ENCODE results near the gene IGSF22.
"Not testable (repeated sequence)": the region's sequence is repeated elsewhere in the genome, so short reads cannot be mapped to it uniquely, and the experiment has no call there.

IGSF22 gene

GRCh38 chr11:18697576-18697975, 28.4 kb downstream of the IGSF22 start:
- TF ChIP-seq CTCF (IDR thresholded peaks at IDR 0.05; ENCODE audit: insufficient read depth, low read length, poor library complexity, severe bottlenecking) = no peak
- Histone ChIP-seq H3K36me3 (ENCODE audit: control insufficient read depth, insufficient read depth, low read length) (no peaks in the 10 kb centered on the region), H3K27me3 (replicated peaks; ENCODE audit: control insufficient read depth, insufficient read depth, low read length) (no peaks in the 10 kb centered on the region; the same call in 1 of the 2 replicates), H3K4me3 (replicated peaks; ENCODE audit: low read depth, low read length) (no peak overlapping the region)
- DNase-seq (ENCODE audit: extremely low read depth, insufficient read length) = no peak

GRCh38 chr11:18696638-18697225, 29.3 kb downstream of the IGSF22 start:
- no peaks in the 10 kb centered on the region; the same call in 1 of the 2 replicates for H3K27me3 ChIP-seq (replicated peaks; ENCODE audit: control insufficient read depth, insufficient read depth, low read length)

GRCh38 chr11:18692941-18693760, 32.8 kb downstream of the IGSF22 start:
- no peak for DNase-seq (ENCODE audit: extremely low read depth, insufficient read length)
- no peak overlapping the region for H3K4me3 ChIP-seq (replicated peaks; ENCODE audit: low read depth, low read length)
- no peaks in the 10 kb centered on the region for H3K36me3 ChIP-seq (ENCODE audit: control insufficient read depth, insufficient read depth, low read length)
- no peak for TF ChIP-seq CTCF (IDR thresholded peaks at IDR 0.05; ENCODE audit: insufficient read depth, low read length, poor library complexity, severe bottlenecking)
- H3K27me3 ChIP-seq (replicated peaks; ENCODE audit: control insufficient read depth, insufficient read depth, low read length) = no peaks in the 10 kb centered on the region

More at GRCh38 chr11:18696638-18697225, 29.3 kb downstream of the IGSF22 start:
- Histone ChIP-seq H3K36me3 (ENCODE audit: control insufficient read depth, insufficient read depth, low read length) (no peaks in the 10 kb centered on the region), H3K4me3 (replicated peaks; ENCODE audit: low read depth, low read length) (no peak overlapping the region)
- no peak for TF ChIP-seq CTCF (IDR thresholded peaks at IDR 0.05; ENCODE audit: insufficient read depth, low read length, poor library complexity, severe bottlenecking)
- DNase-seq (ENCODE audit: extremely low read depth, insufficient read length) = no peak

- H3K4me3 ChIP-seq (replicated peaks; ENCODE audit: low read depth, low read length); DNase-seq (ENCODE audit: extremely low read depth, insufficient read length); H3K27me3 ChIP-seq (replicated peaks; ENCODE audit: control insufficient read depth, insufficient read depth, low read length); H3K36me3 ChIP-seq (ENCODE audit: control insufficient read depth, insufficient read depth, low read length): not testable (repeated sequence)
Measured at GRCh38 chr11:18691467-18692140, 34.4 kb downstream of the IGSF22 start.

GRCh38 chr11:18684267-18684666, 41.7 kb downstream of the IGSF22 start:
- Histone ChIP-seq H3K27me3 (replicated peaks; ENCODE audit: control insufficient read depth, insufficient read depth, low read length) (no peaks in the 10 kb centered on the region), H3K4me3 (replicated peaks; ENCODE audit: low read depth, low read length) (no peak overlapping the region), H3K36me3 (ENCODE audit: control insufficient read depth, insufficient read depth, low read length) (no peaks in the 10 kb centered on the region)
- no peak for DNase-seq (ENCODE audit: extremely low read depth, insufficient read length)
- no peak for TF ChIP-seq CTCF (IDR thresholded peaks at IDR 0.05; ENCODE audit: insufficient read depth, low read length, poor library complexity, severe bottlenecking)

- Histone ChIP-seq H3K36me3 (ENCODE audit: control insufficient read depth, insufficient read depth, low read length) (no peaks in the 10 kb centered on the region), H3K27me3 (replicated peaks; ENCODE audit: control insufficient read depth, insufficient read depth, low read length) (no peaks in the 10 kb centered on the region), H3K4me3 (replicated peaks; ENCODE audit: low read depth, low read length) (no peak overlapping the region)
- DNase-seq (ENCODE audit: extremely low read depth, insufficient read length) = no peak
- TF ChIP-seq CTCF (IDR thresholded peaks at IDR 0.05; ENCODE audit: insufficient read depth, low read length, poor library complexity, severe bottlenecking) = no peak
Measured at GRCh38 chr11:18682466-18682865, 43.5 kb downstream of the IGSF22 start.

GRCh38 chr11:18681949-18682348, 44.0 kb downstream of the IGSF22 start:
- H3K4me3 ChIP-seq (replicated peaks; ENCODE audit: low read depth, low read length); H3K36me3 ChIP-seq (ENCODE audit: control insufficient read depth, insufficient read depth, low read length); DNase-seq (ENCODE audit: extremely low read depth, insufficient read length); H3K27me3 ChIP-seq (replicated peaks; ENCODE audit: control insufficient read depth, insufficient read depth, low read length): not testable (repeated sequence)

Measured in GM06990 (cell line).